OCI-LY3 (cell line): ENCODE measurements around the gene SPSB3.

Source experiments
- H2AFZ ChIP-seq: fragments of 200-600, 300-600 bp; shearing (Covaris generic); 2 replicates; pipeline ENCODE4 v1.6.0; 2014; ENCODE audit warnings: antibody characterized with exemption, low read depth, low read length
- H3K27ac ChIP-seq: fragments of 200-600, 300-600 bp; sonication (generic); 2 replicates; pipeline ENCODE4 v1.5.1; 2014; ENCODE audit warnings: mild to moderate bottlenecking, low read length, moderate library complexity, mixed read lengths
- H3K27me3 ChIP-seq: fragments of 200-600, 300-600 bp; sonication (generic); 2 replicates; pipeline ENCODE4 v1.6.1; 2014; ENCODE audit warnings: low read depth, low read length, mixed read lengths
- H3K36me3 ChIP-seq: fragments of 200-600, 300-600 bp; sonication (generic); replicated peaks from 2 replicates; pipeline ENCODE3; 2014; ENCODE audit warnings: low read depth, low read length, mixed read lengths
- H3K4me1 ChIP-seq: fragments of 300-600, 200-600 bp; sonication (generic); 2 replicates; pipeline ENCODE4 v1.6.1; 2014; ENCODE audit warnings: low read length, mixed read lengths
- H3K4me2 ChIP-seq: fragments of 200-600, 300-600 bp; sonication (generic); 2 replicates; pipeline ENCODE4 v1.6.1; 2014; ENCODE audit warnings: low read length, mixed read lengths
- H3K4me3 ChIP-seq: fragments of 300-600, 200-600 bp; sonication (generic); 2 replicates; pipeline ENCODE4 v1.5.1; 2014; ENCODE audit warnings: antibody characterized with exemption, mild to moderate bottlenecking, low read length, moderate library complexity
- H3K79me2 ChIP-seq: fragments of 300-600, 200-600 bp; shearing (Covaris generic); 2 replicates; pipeline ENCODE4 v1.6.1; 2014; ENCODE audit warnings: mild to moderate bottlenecking, low read length, mixed read lengths
- H3K9ac ChIP-seq: fragments of 300-600, 200-600 bp; shearing (Covaris generic); 2 replicates; pipeline ENCODE4 v1.6.0; 2014; ENCODE audit warnings: mild to moderate bottlenecking, low read length, moderate library complexity
- H3K9me3 ChIP-seq: fragments of 200-600, 300-600 bp; shearing (Covaris generic); 2 replicates; pipeline ENCODE4 v1.6.1; 2014; ENCODE audit warnings: low read length, mixed read lengths; ENCODE audit not compliant: insufficient read depth
- H4K20me1 ChIP-seq: fragments of 200-600, 300-600 bp; sonication (generic); 2 replicates; pipeline ENCODE4 v1.6.1; 2016; ENCODE audit warnings: low read length, mixed read lengths; ENCODE audit not compliant: insufficient read depth
- EZH2phosphoT487 ChIP-seq: fragments of 200-600 bp; shearing (Covaris generic); IDR thresholded peaks from 2 replicates; pipeline ENCODE4 v1.6.1; 2018; ENCODE audit warnings: antibody characterized with exemption, mixed run types, low read depth
- TF ChIP-seq, protein P1 (sequence below): fragments of 200-600, 300-600 bp; sonication (generic); IDR thresholded peaks from 2 replicates; pipeline ENCODE4 v1.5.1; 2014; ENCODE audit warnings: antibody characterized with exemption, low read length, low read depth

SPSB3 gene

GRCh38 chr16:1794908-1795666 is 12.7 kb upstream of the SPSB3 start:
- Histone ChIP-seq H3K27ac (no peak overlapping the region), H2AFZ (no peak overlapping the region), H3K79me2 (no peaks in the 10 kb centered on the region), H4K20me1 (no peaks in the 10 kb centered on the region), H3K27me3 (no peaks in the 10 kb centered on the region), H3K9ac (no peak overlapping the region), H3K4me1 (no peaks in the 10 kb centered on the region), H3K36me3 (no peaks in the 10 kb centered on the region), H3K4me2 (no peak overlapping the region), H3K9me3 (no peaks in the 10 kb centered on the region), H3K4me3 (no peak overlapping the region)
- TF ChIP-seq, protein P1, sequence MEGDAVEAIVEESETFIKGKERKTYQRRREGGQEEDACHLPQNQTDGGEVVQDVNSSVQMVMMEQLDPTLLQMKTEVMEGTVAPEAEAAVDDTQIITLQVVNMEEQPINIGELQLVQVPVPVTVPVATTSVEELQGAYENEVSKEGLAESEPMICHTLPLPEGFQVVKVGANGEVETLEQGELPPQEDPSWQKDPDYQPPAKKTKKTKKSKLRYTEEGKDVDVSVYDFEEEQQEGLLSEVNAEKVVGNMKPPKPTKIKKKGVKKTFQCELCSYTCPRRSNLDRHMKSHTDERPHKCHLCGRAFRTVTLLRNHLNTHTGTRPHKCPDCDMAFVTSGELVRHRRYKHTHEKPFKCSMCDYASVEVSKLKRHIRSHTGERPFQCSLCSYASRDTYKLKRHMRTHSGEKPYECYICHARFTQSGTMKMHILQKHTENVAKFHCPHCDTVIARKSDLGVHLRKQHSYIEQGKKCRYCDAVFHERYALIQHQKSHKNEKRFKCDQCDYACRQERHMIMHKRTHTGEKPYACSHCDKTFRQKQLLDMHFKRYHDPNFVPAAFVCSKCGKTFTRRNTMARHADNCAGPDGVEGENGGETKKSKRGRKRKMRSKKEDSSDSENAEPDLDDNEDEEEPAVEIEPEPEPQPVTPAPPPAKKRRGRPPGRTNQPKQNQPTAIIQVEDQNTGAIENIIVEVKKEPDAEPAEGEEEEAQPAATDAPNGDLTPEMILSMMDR = no peak
- no peak for TF ChIP-seq EZH2phosphoT487

GRCh38 chr16:1794221-1794871 is 12.0 kb upstream of the SPSB3 start:
- no peaks in the 10 kb centered on the region for H4K20me1 ChIP-seq
- no peaks in the 10 kb centered on the region for H3K27me3 ChIP-seq
- no peaks in the 10 kb centered on the region for H3K79me2 ChIP-seq
- H3K27ac ChIP-seq = no peak overlapping the region
- H3K4me3 ChIP-seq = no peak overlapping the region
- no peak overlapping the region for H3K4me2 ChIP-seq
- no peak overlapping the region for H3K9ac ChIP-seq
- H3K4me1 ChIP-seq = no peaks in the 10 kb centered on the region
- no peak for TF ChIP-seq EZH2phosphoT487
- TF ChIP-seq, protein P1 = no peak
- H3K36me3 ChIP-seq = no peaks in the 10 kb centered on the region
- no peaks in the 10 kb centered on the region for H3K9me3 ChIP-seq
- no peak overlapping the region for H2AFZ ChIP-seq

DNA sequence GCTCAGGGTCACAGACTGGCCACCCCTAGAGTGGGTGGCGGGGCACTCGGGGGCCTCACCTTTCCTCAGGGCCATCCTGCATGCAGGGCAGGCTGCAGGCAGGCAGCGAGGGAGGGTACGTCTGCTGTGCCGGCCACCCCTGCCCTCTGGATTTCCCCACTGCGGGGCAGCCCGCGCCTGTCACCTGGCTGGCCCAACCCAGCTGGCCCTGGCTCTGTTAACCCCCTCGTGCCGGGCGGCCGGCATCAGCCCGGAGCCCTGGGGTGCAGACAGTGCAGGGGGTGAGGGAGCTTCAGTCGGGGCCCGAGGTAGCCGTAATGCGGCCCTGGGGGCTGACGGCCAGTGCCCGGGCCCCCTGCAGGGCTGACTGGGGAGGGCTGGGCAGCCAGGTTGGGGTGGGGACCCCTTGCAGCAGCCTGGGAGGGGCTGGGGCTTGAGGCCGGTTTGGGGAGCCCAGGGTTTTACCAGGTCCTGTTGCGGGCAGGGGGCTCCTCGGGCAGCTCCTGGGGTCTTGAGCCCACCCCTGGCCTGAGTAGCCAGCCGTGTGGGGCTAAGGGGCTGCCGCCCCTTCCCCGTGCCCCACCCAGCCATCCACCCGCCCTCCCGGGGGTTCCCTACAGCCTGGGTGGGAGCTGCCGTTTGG is 11.3 kb upstream of the SPSB3 start, which contains the start of gene IGFALS:
Gene IGFALS (minus strand): TSS at position 128 of the 643 bp plus-strand sequence. CDS start 53 bp downstream, at position 75.
- no peak for TF ChIP-seq EZH2phosphoT487
- TF ChIP-seq, protein P1 = no peak
- H3K79me2 ChIP-seq = no peaks in the 10 kb centered on the region
- H2AFZ ChIP-seq = no peak within 1 kb of the TSS
- no peak within 1 kb of the TSS for H3K4me2 ChIP-seq
- H3K27me3 ChIP-seq = no peaks in the 10 kb centered on the region
- H3K36me3 ChIP-seq = no peaks in the 10 kb centered on the region
- H4K20me1 ChIP-seq = no peaks in the 10 kb centered on the region
- no peaks in the 10 kb centered on the region for H3K4me1 ChIP-seq
- no peak within 1 kb of the TSS for H3K4me3 ChIP-seq
- no peak within 1 kb of the TSS for H3K27ac ChIP-seq
- no peak within 1 kb of the TSS for H3K9ac ChIP-seq
- H3K9me3 ChIP-seq = no peaks in the 10 kb centered on the region
